ENCODE results near the gene CPT1A.
A peak's percentile ranks its signal among the peaks of the same experiment; 100 is the strongest.

CPT1A gene

DNA sequence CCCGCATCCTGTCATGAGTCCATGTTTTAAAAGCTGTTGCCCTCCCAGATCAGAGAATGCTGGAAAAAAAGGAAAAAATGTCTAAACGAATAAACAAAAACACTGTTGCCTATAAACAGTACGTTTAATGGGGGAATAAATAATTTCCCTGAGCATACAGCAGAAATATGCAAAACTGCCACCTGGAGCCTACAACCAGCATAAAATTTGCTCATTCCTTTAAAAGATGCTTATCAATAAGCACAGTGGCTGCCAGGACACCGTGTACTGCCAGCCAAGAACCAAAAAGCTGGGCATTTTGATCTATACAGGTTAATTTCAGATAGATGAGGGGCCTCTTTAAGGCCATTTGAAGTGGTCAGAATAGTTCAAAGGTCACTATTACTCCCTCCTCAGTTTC, 5.7 kb upstream of the CPT1A start:
- no peak for TF ChIP-seq POLR2A (IDR thresholded peaks at IDR 0.05; ENCODE audit: low read depth, low read length)
- TF ChIP-seq TAF1 (IDR thresholded peaks at IDR 0.05; ENCODE audit: borderline replicate concordance, low read depth, low read length) = no peak
- TF ChIP-seq POLR2AphosphoS5 (IDR thresholded peaks at IDR 0.05; ENCODE audit: low read depth, low read length) = no peak
- no peak for DNase-seq (ENCODE audit: insufficient read length)
- no peak for FAIRE-seq

- no peak for TF ChIP-seq TAF1 (IDR thresholded peaks at IDR 0.05; ENCODE audit: borderline replicate concordance, low read depth, low read length)
- no peak for TF ChIP-seq POLR2A (IDR thresholded peaks at IDR 0.05; ENCODE audit: low read depth, low read length)
- no peak for TF ChIP-seq POLR2AphosphoS5 (IDR thresholded peaks at IDR 0.05; ENCODE audit: low read depth, low read length)
- DNase-seq (ENCODE audit: insufficient read length) (no peak), FAIRE-seq (no peak)
Measured at GRCh38 chr11:68845351-68846002, 3.8 kb upstream of the CPT1A start.

DNA sequence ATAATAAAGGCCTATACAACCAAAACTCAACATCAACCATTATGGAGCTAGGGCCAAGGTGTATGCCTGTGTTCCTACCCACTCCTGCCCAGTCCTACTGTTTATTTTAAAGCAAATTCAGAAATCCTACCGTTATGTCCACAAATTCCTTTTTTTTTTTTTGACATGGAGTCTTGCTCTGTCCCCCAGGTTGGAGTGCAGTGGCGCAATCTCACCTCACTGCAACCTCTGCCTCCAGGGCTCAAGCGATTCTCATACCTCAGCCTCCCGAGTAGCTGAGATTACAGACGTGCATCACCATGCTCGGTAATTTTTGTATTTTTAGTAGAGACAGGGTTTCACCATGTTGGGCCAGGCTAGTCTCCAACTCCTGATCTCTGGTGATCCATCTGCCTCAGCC, 3.1 kb upstream of the CPT1A start:
- no peak for TF ChIP-seq POLR2AphosphoS5 (IDR thresholded peaks at IDR 0.05; ENCODE audit: low read depth, low read length)
- TF ChIP-seq TAF1 (IDR thresholded peaks at IDR 0.05; ENCODE audit: borderline replicate concordance, low read depth, low read length) = no peak
- TF ChIP-seq POLR2A (IDR thresholded peaks at IDR 0.05; ENCODE audit: low read depth, low read length) = no peak
- no peak for DNase-seq (ENCODE audit: insufficient read length)
- FAIRE-seq = no peak

GRCh38 chr11:68844376-68844775, 2.7 kb upstream of the CPT1A start:
- no peak for DNase-seq (ENCODE audit: insufficient read length)
- FAIRE-seq = no peak
- TF ChIP-seq POLR2A (IDR thresholded peaks at IDR 0.05; ENCODE audit: low read depth, low read length) (no peak), TAF1 (IDR thresholded peaks at IDR 0.05; ENCODE audit: borderline replicate concordance, low read depth, low read length) (no peak), POLR2AphosphoS5 (IDR thresholded peaks at IDR 0.05; ENCODE audit: low read depth, low read length) (no peak)

- TF ChIP-seq POLR2A (IDR thresholded peaks at IDR 0.05; ENCODE audit: low read depth, low read length) (no peak), TAF1 (IDR thresholded peaks at IDR 0.05; ENCODE audit: borderline replicate concordance, low read depth, low read length) (no peak), POLR2AphosphoS5 (IDR thresholded peaks at IDR 0.05; ENCODE audit: low read depth, low read length) (no peak)
- FAIRE-seq = peak; percentile 90
Measured at GRCh38 chr11:68843703-68844312, 2.1 kb upstream of the CPT1A start.

GRCh38 chr11:68843052-68843561, 1.4 kb upstream of the CPT1A start:
- DNase-seq (ENCODE audit: insufficient read length) (no peak), FAIRE-seq (no peak)
- TF ChIP-seq POLR2AphosphoS5 (IDR thresholded peaks at IDR 0.05; ENCODE audit: low read depth, low read length) (no peak), TAF1 (IDR thresholded peaks at IDR 0.05; ENCODE audit: borderline replicate concordance, low read depth, low read length) (no peak), POLR2A (IDR thresholded peaks at IDR 0.05; ENCODE audit: low read depth, low read length) (no peak)

More at GRCh38 chr11:68843703-68844312, 2.1 kb upstream of the CPT1A start:
- peak; percentile 71 for DNase-seq (ENCODE audit: insufficient read length)

GRCh38 chr11:68842427-68843051, 823 bp upstream of the CPT1A start:
- FAIRE-seq (peak; percentile 5), DNase-seq (ENCODE audit: insufficient read length) (no peak)
- TF ChIP-seq TAF1 (IDR thresholded peaks at IDR 0.05; ENCODE audit: borderline replicate concordance, low read depth, low read length) (no peak), POLR2AphosphoS5 (IDR thresholded peaks at IDR 0.05; ENCODE audit: low read depth, low read length) (no peak), POLR2A (IDR thresholded peaks at IDR 0.05; ENCODE audit: low read depth, low read length) (no peak)

- TF ChIP-seq POLR2A (IDR thresholded peaks at IDR 0.05; ENCODE audit: low read depth, low read length) (no peak), TAF1 (IDR thresholded peaks at IDR 0.05; ENCODE audit: borderline replicate concordance, low read depth, low read length) (no peak)
- no peak for DNase-seq (ENCODE audit: insufficient read length)
- FAIRE-seq = peak; percentile 58
Measured at GRCh38 chr11:68840661-68841653, 759 bp downstream of the CPT1A start.

GRCh38 chr11:68839911-68840641, 1.6 kb downstream of the CPT1A start:
- FAIRE-seq (no peak), DNase-seq (ENCODE audit: insufficient read length) (no peak)
- TF ChIP-seq TAF1 (IDR thresholded peaks at IDR 0.05; ENCODE audit: borderline replicate concordance, low read depth, low read length) (no peak), POLR2A (IDR thresholded peaks at IDR 0.05; ENCODE audit: low read depth, low read length) (no peak), POLR2AphosphoS5 (IDR thresholded peaks at IDR 0.05; ENCODE audit: low read depth, low read length) (no peak)
